ENCODE results near the gene ANXA9.

Gene ANXA9

DNA sequence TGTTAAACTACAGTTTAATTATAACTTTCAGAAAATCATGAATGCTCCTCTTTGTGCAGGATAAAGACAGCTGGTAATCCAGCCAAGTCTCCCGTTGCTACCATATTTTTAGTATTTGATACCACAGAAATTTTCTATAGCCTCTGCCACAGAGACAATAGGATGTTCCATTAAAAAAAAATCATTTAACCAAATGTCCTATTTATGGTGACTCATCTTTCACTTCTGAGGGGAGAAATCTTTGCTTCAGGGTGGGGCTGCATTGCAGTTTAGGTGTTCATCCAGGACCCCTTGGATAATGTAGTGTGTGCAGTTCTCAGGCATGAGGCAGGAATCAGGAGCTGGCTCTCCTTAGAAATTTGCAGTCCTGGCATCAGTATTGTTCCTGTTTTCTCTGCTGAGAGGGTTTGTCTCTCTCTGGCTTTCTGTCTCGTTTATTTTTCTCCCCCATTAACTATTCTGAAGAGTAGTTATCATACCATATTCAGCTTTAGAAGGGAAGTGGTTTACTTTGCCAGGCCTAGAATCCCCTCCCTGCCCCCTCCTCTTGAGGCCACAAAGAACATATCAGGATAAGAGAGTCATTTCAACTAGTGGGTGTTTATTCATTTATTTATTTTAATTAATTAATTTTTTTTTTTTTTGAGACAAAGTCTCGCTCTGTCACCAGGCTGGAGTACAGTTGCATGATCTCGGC lies 29.2 kb downstream of the ANXA9 start:
- Histone ChIP-seq H3K27me3 (ENCODE audit: insufficient read depth, poor library complexity, severe bottlenecking) (no peaks in the 10 kb centered on the region), H3K27ac (replicated peaks) (no peak overlapping the region), H3K4me3 (replicated peaks; ENCODE audit: insufficient read depth, low read length) (no peak overlapping the region)
- TF ChIP-seq, protein P1, sequence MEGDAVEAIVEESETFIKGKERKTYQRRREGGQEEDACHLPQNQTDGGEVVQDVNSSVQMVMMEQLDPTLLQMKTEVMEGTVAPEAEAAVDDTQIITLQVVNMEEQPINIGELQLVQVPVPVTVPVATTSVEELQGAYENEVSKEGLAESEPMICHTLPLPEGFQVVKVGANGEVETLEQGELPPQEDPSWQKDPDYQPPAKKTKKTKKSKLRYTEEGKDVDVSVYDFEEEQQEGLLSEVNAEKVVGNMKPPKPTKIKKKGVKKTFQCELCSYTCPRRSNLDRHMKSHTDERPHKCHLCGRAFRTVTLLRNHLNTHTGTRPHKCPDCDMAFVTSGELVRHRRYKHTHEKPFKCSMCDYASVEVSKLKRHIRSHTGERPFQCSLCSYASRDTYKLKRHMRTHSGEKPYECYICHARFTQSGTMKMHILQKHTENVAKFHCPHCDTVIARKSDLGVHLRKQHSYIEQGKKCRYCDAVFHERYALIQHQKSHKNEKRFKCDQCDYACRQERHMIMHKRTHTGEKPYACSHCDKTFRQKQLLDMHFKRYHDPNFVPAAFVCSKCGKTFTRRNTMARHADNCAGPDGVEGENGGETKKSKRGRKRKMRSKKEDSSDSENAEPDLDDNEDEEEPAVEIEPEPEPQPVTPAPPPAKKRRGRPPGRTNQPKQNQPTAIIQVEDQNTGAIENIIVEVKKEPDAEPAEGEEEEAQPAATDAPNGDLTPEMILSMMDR (IDR thresholded peaks at IDR 0.05; ENCODE audit: insufficient read depth, low read length) = no peak
- peak; percentile 12; the same call in 1 of the 2 replicates for TF ChIP-seq SPI1 (IDR thresholded peaks at IDR 0.05; ENCODE audit: borderline replicate concordance, low read depth)
- peak in 1 of 2 experiments; percentile 9 for DNase-seq (ENCODE audit: low read depth in 1 of 2, low spot score in 1 of 2)

DNA sequence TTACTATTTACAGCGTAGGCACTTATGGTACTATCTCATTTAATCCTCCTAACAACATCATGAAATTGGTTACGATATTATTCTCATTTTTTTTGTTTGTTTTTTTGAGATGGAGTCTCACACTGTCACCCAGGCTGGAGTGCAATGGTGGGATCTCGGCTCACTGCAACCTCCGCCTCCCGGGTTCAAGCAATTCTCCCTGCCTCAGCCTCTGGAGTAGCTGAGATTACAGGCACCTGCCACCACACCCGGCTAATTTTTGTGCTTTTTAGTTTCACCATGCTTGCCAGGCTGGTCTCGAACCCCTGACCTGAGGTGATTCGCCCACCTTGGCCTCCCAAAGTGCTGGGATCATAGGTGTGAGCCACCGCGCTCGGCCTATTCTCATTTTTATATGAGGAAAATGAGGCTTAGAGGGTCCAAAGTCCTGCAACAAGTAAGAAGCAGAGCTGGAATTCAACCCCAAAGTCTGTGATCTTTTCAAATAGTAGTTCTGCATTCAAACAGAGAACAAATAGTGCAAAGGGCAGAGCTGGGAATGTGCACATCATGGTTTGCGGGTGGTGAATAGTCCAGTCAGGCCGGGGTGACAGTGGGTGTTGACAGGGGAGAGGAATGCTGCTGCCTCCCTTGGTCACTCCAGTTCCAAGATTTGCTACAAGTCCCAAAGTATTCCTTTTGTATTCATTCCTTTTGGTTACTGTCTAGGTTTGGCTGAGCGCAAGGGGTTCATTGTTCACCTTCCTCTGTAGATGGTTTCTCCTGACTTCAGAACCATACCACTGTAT lies 30.8 kb downstream of the ANXA9 start:
- DNase-seq (ENCODE audit: low read depth in 1 of 2, low spot score in 1 of 2) = no peak
- H3K4me3 ChIP-seq (replicated peaks; ENCODE audit: insufficient read depth, low read length) = no peak overlapping the region
- TF ChIP-seq GABPA (IDR thresholded peaks at IDR 0.05; ENCODE audit: low read depth) (no peak), POLR2AphosphoS5 (IDR thresholded peaks at IDR 0.05; ENCODE audit: low read depth) (no peak), SPI1 (IDR thresholded peaks at IDR 0.05; ENCODE audit: borderline replicate concordance, low read depth) (no peak)
- TF ChIP-seq, protein P2, sequence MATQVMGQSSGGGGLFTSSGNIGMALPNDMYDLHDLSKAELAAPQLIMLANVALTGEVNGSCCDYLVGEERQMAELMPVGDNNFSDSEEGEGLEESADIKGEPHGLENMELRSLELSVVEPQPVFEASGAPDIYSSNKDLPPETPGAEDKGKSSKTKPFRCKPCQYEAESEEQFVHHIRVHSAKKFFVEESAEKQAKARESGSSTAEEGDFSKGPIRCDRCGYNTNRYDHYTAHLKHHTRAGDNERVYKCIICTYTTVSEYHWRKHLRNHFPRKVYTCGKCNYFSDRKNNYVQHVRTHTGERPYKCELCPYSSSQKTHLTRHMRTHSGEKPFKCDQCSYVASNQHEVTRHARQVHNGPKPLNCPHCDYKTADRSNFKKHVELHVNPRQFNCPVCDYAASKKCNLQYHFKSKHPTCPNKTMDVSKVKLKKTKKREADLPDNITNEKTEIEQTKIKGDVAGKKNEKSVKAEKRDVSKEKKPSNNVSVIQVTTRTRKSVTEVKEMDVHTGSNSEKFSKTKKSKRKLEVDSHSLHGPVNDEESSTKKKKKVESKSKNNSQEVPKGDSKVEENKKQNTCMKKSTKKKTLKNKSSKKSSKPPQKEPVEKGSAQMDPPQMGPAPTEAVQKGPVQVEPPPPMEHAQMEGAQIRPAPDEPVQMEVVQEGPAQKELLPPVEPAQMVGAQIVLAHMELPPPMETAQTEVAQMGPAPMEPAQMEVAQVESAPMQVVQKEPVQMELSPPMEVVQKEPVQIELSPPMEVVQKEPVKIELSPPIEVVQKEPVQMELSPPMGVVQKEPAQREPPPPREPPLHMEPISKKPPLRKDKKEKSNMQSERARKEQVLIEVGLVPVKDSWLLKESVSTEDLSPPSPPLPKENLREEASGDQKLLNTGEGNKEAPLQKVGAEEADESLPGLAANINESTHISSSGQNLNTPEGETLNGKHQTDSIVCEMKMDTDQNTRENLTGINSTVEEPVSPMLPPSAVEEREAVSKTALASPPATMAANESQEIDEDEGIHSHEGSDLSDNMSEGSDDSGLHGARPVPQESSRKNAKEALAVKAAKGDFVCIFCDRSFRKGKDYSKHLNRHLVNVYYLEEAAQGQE (IDR thresholded peaks at IDR 0.05; ENCODE audit: insufficient replicate concordance, low read depth) = no peak
- no peaks in the 10 kb centered on the region for H3K27me3 ChIP-seq (ENCODE audit: insufficient read depth, poor library complexity, severe bottlenecking)
- no peak overlapping the region for H3K27ac ChIP-seq (replicated peaks)

DNA sequence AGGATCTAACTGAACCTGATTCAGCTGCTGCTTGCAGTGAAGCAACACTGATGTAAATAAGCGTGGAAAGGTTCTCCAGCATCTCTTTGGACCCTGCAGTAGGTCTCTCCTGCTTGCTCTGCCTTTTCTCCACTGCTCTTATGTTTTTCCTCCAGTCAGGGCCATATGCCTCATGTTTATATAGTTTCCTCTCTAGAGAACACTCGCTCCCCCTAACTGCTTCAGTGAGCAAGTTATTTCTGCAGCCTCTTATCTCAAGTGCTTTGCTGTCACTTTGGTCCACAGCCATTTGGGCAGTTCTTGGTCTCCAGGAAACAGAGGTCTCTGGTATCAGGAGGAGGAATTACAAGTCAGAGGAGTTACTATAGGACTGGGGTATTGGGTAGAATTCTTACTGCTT lies 31.4 kb downstream of the ANXA9 start:
- no peak for DNase-seq (ENCODE audit: low read depth in 1 of 2, low spot score in 1 of 2)
- no peak overlapping the region for H3K27ac ChIP-seq (replicated peaks)
- TF ChIP-seq POLR2AphosphoS5 (IDR thresholded peaks at IDR 0.05; ENCODE audit: low read depth) (no peak), GABPA (IDR thresholded peaks at IDR 0.05; ENCODE audit: low read depth) (no peak), SPI1 (IDR thresholded peaks at IDR 0.05; ENCODE audit: borderline replicate concordance, low read depth) (no peak)
- TF ChIP-seq, protein P1 (IDR thresholded peaks at IDR 0.05; ENCODE audit: insufficient read depth, low read length) = no peak
- TF ChIP-seq, protein P2 (IDR thresholded peaks at IDR 0.05; ENCODE audit: insufficient replicate concordance, low read depth) = no peak
- H3K27me3 ChIP-seq (ENCODE audit: insufficient read depth, poor library complexity, severe bottlenecking) = no peaks in the 10 kb centered on the region
- H3K4me3 ChIP-seq (replicated peaks; ENCODE audit: insufficient read depth, low read length) = no peak overlapping the region

DNA sequence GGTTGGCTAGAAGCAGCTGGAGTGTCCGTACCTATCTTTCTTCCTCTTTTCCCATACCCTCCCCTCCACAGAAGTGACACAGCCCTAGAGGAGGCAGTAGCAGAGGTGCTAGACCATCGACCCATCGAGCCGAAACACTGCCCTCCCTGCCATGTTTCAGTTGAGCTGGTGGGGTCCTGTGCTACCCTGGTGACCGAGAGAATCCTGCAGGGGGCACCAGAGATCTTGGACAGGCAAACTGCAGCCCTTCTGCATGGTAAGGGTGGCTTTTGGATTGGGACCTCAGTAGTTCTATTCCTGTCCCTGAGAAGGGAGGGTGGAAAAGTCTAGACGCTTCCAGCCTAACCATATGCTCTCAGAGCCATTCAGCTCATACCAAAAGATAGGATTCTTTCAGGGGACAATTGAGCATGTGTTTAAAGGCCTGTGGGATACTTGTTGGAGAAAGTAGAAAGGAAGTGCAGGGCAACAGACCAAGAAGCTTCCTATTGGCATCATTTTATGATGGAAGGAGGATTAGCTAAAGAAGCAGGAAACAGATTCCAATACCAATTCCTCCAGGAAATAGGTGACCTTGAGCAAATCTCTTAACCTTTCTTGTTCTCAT lies 42.6 kb downstream of the ANXA9 start:
- Histone ChIP-seq H3K27ac (replicated peaks) (no peak overlapping the region), H3K27me3 (ENCODE audit: insufficient read depth, poor library complexity, severe bottlenecking) (no peaks in the 10 kb centered on the region), H3K4me3 (replicated peaks; ENCODE audit: insufficient read depth, low read length) (no peak overlapping the region)
- DNase-seq (ENCODE audit: low read depth in 1 of 2, low spot score in 1 of 2) = peak in 1 of 2 experiments; percentile 86
- TF ChIP-seq, protein P1 (IDR thresholded peaks at IDR 0.05; ENCODE audit: insufficient read depth, low read length) = peak; percentile 92
- no peak for TF ChIP-seq SPI1 (IDR thresholded peaks at IDR 0.05; ENCODE audit: borderline replicate concordance, low read depth)
